Smooth muscle cell of the brain vasculature (primary cell): ENCODE measurements around the gene SGIP1.
A peak's percentile ranks its signal among the peaks of the same experiment; 100 is the strongest.
"Not testable (repeated sequence)": the region's sequence is repeated elsewhere in the genome, so short reads cannot be mapped to it uniquely, and the experiment has no call there.

Source experiments
- DNase-seq: peaks from one replicate; pipeline ENCODE4 v3.0.0-alpha.2; 2012; ENCODE audit warnings: low read depth, low spot score

The SGIP1 gene

GRCh38 chr1:66730462-66730861 is 196.5 kb downstream of the SGIP1 start:
- no peak for DNase-seq

- no peak for DNase-seq
These were observed 197.4 kb downstream of the SGIP1 start for GRCh38 chr1:66731170-66731865.

GRCh38 chr1:66732407-66733166 is 198.6 kb downstream of the SGIP1 start:
- no peak for DNase-seq

- no peak for DNase-seq
These were observed 199.5 kb downstream of the SGIP1 start for GRCh38 chr1:66733348-66734017.

- DNase-seq, result not testable (repeated sequence)
These were observed 200.6 kb downstream of the SGIP1 start for GRCh38 chr1:66734531-66734930.

- DNase-seq, result no peak
These were observed 203.9 kb downstream of the SGIP1 start for GRCh38 chr1:66737836-66738235.

- DNase-seq, result no peak
These were observed 205.6 kb downstream of the SGIP1 start for GRCh38 chr1:66739401-66740157.

- no peak for DNase-seq
These were observed 211.5 kb downstream of the SGIP1 start for GRCh38 chr1:66745451-66745850.

- DNase-seq, result no peak
These were observed 213.5 kb downstream of the SGIP1 start for GRCh38 chr1:66747501-66747900.

GRCh38 chr1:66750577-66750976 is 216.6 kb downstream of the SGIP1 start:
- DNase-seq, result no peak

GRCh38 chr1:66751160-66751559 is 217.2 kb downstream of the SGIP1 start:
- DNase-seq, result no peak

GRCh38 chr1:66752000-66752592 is 218.1 kb downstream of the SGIP1 start, which contains the start of gene DYNLT5:
DYNLT5 (plus strand) TSS chr1:66752459; CDS start chr1:66754659, 2,200 bp downstream.
- peak; percentile 18 for DNase-seq

GRCh38 chr1:66752671-66753371 is 218.9 kb downstream of the SGIP1 start:
- DNase-seq, result no peak

- no peak for DNase-seq
These were observed 223.8 kb downstream of the SGIP1 start for GRCh38 chr1:66757722-66758240.

- no peak for DNase-seq
These were observed 224.3 kb downstream of the SGIP1 start for GRCh38 chr1:66758241-66758755.

- no peak for DNase-seq
These were observed 226.6 kb downstream of the SGIP1 start for GRCh38 chr1:66760506-66760905.

GRCh38 chr1:66761221-66761620 is 227.3 kb downstream of the SGIP1 start:
- no peak for DNase-seq

- DNase-seq, result peak; percentile 29
These were observed 231.1 kb downstream of the SGIP1 start for GRCh38 chr1:66764994-66765578.

GRCh38 chr1:66767626-66768025 is 233.7 kb downstream of the SGIP1 start:
- no peak for DNase-seq

GRCh38 chr1:66768965-66769364 is 235.0 kb downstream of the SGIP1 start:
- DNase-seq, result no peak
